OCI-LY1 (cell line): ENCODE measurements around the gene ANKRD55.

Experiments
- H2AFZ ChIP-seq: fragments of 200-600 bp; sonication (generic), shearing (Covaris generic); 2 replicates; pipeline ENCODE4 v1.6.0; 2014; ENCODE audit warnings: antibody characterized with exemption, mild to moderate bottlenecking, low read length
- H3F3A ChIP-seq: fragments of 200-600 bp; sonication (generic), shearing (Covaris generic); 2 replicates; pipeline ENCODE4 v1.6.0; 2014; ENCODE audit warnings: mild to moderate bottlenecking, antibody characterized with exemption, low read length, moderate library complexity; ENCODE audit not compliant: insufficient read depth
- H3K27ac ChIP-seq: fragments of 200-600 bp; sonication (generic); 2 replicates; pipeline ENCODE4 v1.5.1; 2014; ENCODE audit warnings: low read length, mixed run types, mild to moderate bottlenecking, low read depth; ENCODE audit not compliant: poor library complexity, severe bottlenecking
- H3K27me3 ChIP-seq: fragments of 200-600 bp; sonication (generic); 2 replicates; pipeline ENCODE4 v1.6.0; 2014; ENCODE audit warnings: antibody characterized with exemption, mild to moderate bottlenecking, low read length, moderate library complexity; ENCODE audit not compliant: insufficient read depth
- H3K36me3 ChIP-seq: fragments of 200-600 bp; sonication (generic); 2 replicates; pipeline ENCODE4 v1.6.1; 2014; ENCODE audit warnings: mild to moderate bottlenecking, antibody characterized with exemption, low read length, moderate library complexity, mixed read lengths; ENCODE audit not compliant: insufficient read depth
- H3K4me1 ChIP-seq: fragments of 200-600 bp; sonication (generic); 2 replicates; pipeline ENCODE4 v1.5.1; 2014; ENCODE audit warnings: mild to moderate bottlenecking, low read length, moderate library complexity; ENCODE audit not compliant: insufficient read depth, severe bottlenecking
- H3K4me2 ChIP-seq: fragments of 200-600 bp; sonication (generic), shearing (Covaris generic); 2 replicates; pipeline ENCODE4 v1.6.1; 2014; ENCODE audit warnings: low read length
- H3K4me3 ChIP-seq: fragments of 200-600 bp; sonication (generic); 2 replicates; pipeline ENCODE4 v1.5.1; 2014; ENCODE audit warnings: low read length, low read depth, mild to moderate bottlenecking, mixed read lengths; ENCODE audit not compliant: poor library complexity, severe bottlenecking
- H3K79me2 ChIP-seq: fragments of 200-600 bp; shearing (Covaris generic); 2 replicates; pipeline ENCODE4 v1.6.1; 2016; ENCODE audit warnings: mixed run types, low read length, mixed read lengths; ENCODE audit not compliant: insufficient read depth
- H3K9ac ChIP-seq: fragments of 200-600 bp; sonication (generic), shearing (Covaris generic); 2 replicates; pipeline ENCODE4 v1.6.1; 2014; ENCODE audit warnings: mild to moderate bottlenecking, low read length, mixed read lengths
- H3K9me2 ChIP-seq: fragments of 200-600 bp; sonication (generic), shearing (Covaris generic); 2 replicates; pipeline ENCODE4 v1.6.1; 2014; ENCODE audit warnings: low read depth, mild to moderate bottlenecking, low read length, mixed read lengths
- H3K9me3 ChIP-seq: fragments of 200-600 bp; shearing (Covaris generic); 2 replicates; pipeline ENCODE4 v1.6.1; 2014; ENCODE audit warnings: low read length, mixed read lengths
- H4K20me1 ChIP-seq: fragments of 200-600 bp; sonication (generic), shearing (Covaris generic); 2 replicates; pipeline ENCODE4 v1.6.0; 2016; ENCODE audit warnings: mild to moderate bottlenecking, low read length; ENCODE audit not compliant: insufficient read depth
- CTCF ChIP-seq: fragments of 200-600 bp; sonication (generic), shearing (Covaris generic); IDR thresholded peaks from 2 replicates; pipeline ENCODE4 v1.5.1; 2017; ENCODE audit warnings: mild to moderate bottlenecking, antibody characterized with exemption, low read length, moderate library complexity, mixed read lengths
- EZH2 ChIP-seq: fragments of 200-600 bp; sonication (generic), shearing (Covaris generic); IDR thresholded peaks from 2 replicates; pipeline ENCODE4 v1.8.0; 2017; ENCODE audit warnings: borderline replicate concordance, mixed run types, mild to moderate bottlenecking, antibody characterized with exemption, low read length, moderate library complexity, mixed read lengths

Gene ANKRD55

GRCh38 chr5:56111404-56111781, 121.7 kb downstream of the ANKRD55 start:
- Histone ChIP-seq H3K27me3 (no peaks in the 10 kb centered on the region), H3K9me2 (no peaks in the 10 kb centered on the region), H3K9me3 (no peaks in the 10 kb centered on the region), H3K79me2 (no peaks in the 10 kb centered on the region), H3K4me3 (no peak overlapping the region), H3K4me2 (no peak overlapping the region), H4K20me1 (no peaks in the 10 kb centered on the region), H3K4me1 (no peaks in the 10 kb centered on the region), H3K36me3 (no peaks in the 10 kb centered on the region), H3F3A (no peaks in the 10 kb centered on the region), H2AFZ (no peak overlapping the region), H3K27ac (no peak overlapping the region), H3K9ac (no peak overlapping the region)
- TF ChIP-seq EZH2 (no peak), CTCF (no peak)

- TF ChIP-seq CTCF (no peak), EZH2 (no peak)
- H4K20me1 ChIP-seq, result no peaks in the 10 kb centered on the region
- no peaks in the 10 kb centered on the region for H3K27me3 ChIP-seq
- H3K4me2 ChIP-seq, result no peak overlapping the region
- H3K36me3 ChIP-seq, result no peaks in the 10 kb centered on the region
- no peaks in the 10 kb centered on the region for H3F3A ChIP-seq
- no peaks in the 10 kb centered on the region for H3K9me3 ChIP-seq
- no peak overlapping the region for H3K9ac ChIP-seq
- H3K4me1 ChIP-seq, result no peaks in the 10 kb centered on the region
- H3K27ac ChIP-seq, result no peak overlapping the region
- H3K4me3 ChIP-seq, result no peak overlapping the region
- no peaks in the 10 kb centered on the region for H3K9me2 ChIP-seq
- no peaks in the 10 kb centered on the region for H3K79me2 ChIP-seq
- no peak overlapping the region for H2AFZ ChIP-seq
Observed at GRCh38 chr5:56110646-56111403, 122.3 kb downstream of the ANKRD55 start.

GRCh38 chr5:56108246-56108645, 124.9 kb downstream of the ANKRD55 start:
- Histone ChIP-seq H3K79me2 (no peaks in the 10 kb centered on the region), H4K20me1 (no peaks in the 10 kb centered on the region), H3K9ac (no peak overlapping the region), H3K4me2 (no peak overlapping the region), H3K4me1 (no peaks in the 10 kb centered on the region), H3K36me3 (no peaks in the 10 kb centered on the region), H3K27ac (no peak overlapping the region), H3K27me3 (no peaks in the 10 kb centered on the region), H3F3A (no peaks in the 10 kb centered on the region), H3K9me2 (no peaks in the 10 kb centered on the region), H3K4me3 (no peak overlapping the region), H3K9me3 (no peaks in the 10 kb centered on the region), H2AFZ (no peak overlapping the region)
- TF ChIP-seq EZH2, result no peak
- TF ChIP-seq CTCF, result no peak
